ENCODE data around the gene ACAP1. TPM values are rescaled to one million over a fixed set of nuclear protein-coding genes. Genes with fewer than 3 reads are reported as not detected.

ACAP1 gene
- total RNA-seq, 1 donor from 2014 or later, result 328 TPM

DNA sequence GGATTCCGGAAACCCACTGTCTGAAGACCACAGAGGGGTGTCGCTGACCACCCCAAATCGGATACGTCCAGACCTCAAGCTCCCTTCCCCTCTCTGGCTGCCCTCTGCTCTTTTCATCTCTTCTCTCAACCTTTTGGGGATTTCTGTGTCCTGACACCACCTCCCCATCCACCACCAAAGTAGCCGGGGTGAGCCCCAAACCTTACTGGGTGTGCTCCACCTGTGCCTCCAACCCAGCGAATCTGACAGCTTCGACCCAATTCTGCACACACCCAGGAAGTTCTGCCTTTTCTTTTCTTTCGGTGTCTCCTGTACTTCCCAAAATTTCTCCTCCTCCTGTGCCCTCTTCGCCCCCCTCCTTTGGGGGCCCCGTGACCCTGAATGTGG, 16.2 kb downstream of the ACAP1 start:
- Mint-ChIP-seq H3K4me3 (peak overlapping the region; percentile 87), H3K9me3 (no peaks in the 10 kb centered on the region), H3K27me3 (no peaks in the 10 kb centered on the region), H3K4me1 (peaks cover 42% of the 10 kb centered on the region), H3K36me3 (ENCODE audit: low read depth) (peaks cover 17% of the 10 kb centered on the region), H3K27ac (peak overlapping the region; percentile 87)
- ATAC-seq (ENCODE audit: low read depth) (no peak), DNase-seq (no peak)
- ChIA-PET POLR2A (interaction anchor here (0.7 to 5.1 kb wide), 4 partner anchors 15 to 208 kb away, joined by 3 to 48 read pairs (median 4); partner anchors contain the start of genes ACAP1 and NEURL4), CTCF (interaction anchor here (0.9 to 1.8 kb wide), 4 partner anchors 16 to 208 kb away, joined by 4 to 7 read pairs (median 6); partner anchors contain the start of genes ACAP1 and NEURL4)
- TF ChIP-seq, protein P1, sequence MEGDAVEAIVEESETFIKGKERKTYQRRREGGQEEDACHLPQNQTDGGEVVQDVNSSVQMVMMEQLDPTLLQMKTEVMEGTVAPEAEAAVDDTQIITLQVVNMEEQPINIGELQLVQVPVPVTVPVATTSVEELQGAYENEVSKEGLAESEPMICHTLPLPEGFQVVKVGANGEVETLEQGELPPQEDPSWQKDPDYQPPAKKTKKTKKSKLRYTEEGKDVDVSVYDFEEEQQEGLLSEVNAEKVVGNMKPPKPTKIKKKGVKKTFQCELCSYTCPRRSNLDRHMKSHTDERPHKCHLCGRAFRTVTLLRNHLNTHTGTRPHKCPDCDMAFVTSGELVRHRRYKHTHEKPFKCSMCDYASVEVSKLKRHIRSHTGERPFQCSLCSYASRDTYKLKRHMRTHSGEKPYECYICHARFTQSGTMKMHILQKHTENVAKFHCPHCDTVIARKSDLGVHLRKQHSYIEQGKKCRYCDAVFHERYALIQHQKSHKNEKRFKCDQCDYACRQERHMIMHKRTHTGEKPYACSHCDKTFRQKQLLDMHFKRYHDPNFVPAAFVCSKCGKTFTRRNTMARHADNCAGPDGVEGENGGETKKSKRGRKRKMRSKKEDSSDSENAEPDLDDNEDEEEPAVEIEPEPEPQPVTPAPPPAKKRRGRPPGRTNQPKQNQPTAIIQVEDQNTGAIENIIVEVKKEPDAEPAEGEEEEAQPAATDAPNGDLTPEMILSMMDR (IDR thresholded peaks at IDR 0.05), result no peak
- intact Hi-C loops (cut with micrococcal nuclease), result loop anchor here (1.0 to 5.0 kb wide), 5 partner anchors 28 to 307 kb away; partner anchors contain the start of genes ACADVL, DLG4, SENP3 and TMEM256

DNA sequence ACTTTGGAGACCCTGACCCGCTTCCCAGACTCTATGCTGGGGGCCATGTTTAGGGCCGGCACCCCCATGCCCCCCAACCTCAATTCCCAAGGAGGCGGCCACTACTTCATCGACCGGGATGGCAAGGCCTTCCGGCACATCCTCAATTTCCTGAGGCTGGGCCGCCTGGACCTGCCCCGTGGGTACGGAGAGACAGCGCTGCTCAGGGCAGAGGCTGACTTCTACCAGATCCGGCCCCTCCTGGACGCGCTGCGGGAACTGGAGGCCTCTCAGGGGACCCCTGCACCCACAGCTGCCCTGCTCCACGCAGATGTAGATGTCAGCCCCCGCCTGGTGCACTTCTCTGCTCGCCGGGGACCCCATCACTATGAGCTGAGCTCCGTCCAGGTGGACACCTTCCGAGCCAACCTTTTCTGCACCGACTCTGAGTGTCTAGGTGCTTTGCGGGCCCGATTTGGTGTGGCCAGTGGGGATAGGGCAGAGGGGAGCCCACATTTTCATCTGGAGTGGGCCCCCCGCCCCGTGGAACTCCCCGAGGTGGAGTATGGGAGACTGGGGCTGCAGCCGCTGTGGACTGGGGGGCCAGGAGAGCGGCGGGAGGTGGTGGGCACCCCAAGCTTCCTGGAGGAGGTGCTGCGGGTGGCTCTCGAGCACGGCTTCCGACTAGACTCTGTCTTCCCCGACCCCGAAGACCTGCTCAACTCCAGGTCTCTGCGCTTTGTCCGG, 16.7 kb downstream of the ACAP1 start:
- CTCF ChIA-PET, result interaction anchor here (0.8 to 1.8 kb wide), 6 partner anchors 16 to 208 kb away, joined by 3 to 7 read pairs (median 4); partner anchors contain the start of genes ACAP1 and NEURL4
- no peak for DNase-seq
- no peaks in the 10 kb centered on the region for H3K9me3 Mint-ChIP-seq

GRCh38 chr17:7354262-7354843, 18.0 kb downstream of the ACAP1 start:
- intact Hi-C loops (cut with micrococcal nuclease), result loop anchor here (5.0 kb wide), 1 partner anchor 137 kb away; the partner anchor contains the start of genes ACADVL and DLG4
- TF ChIP-seq, protein P1 (IDR thresholded peaks at IDR 0.05), result no peak
- Mint-ChIP-seq H3K36me3 (ENCODE audit: low read depth) (peaks cover 2% of the 10 kb centered on the region), H3K27ac (peak overlapping the region; percentile 43), H3K9me3 (no peaks in the 10 kb centered on the region), H3K4me3 (no peak overlapping the region), H3K4me1 (peaks cover 42% of the 10 kb centered on the region), H3K27me3 (no peaks in the 10 kb centered on the region)
- CTCF ChIA-PET, result interaction anchor here (0.9 to 4.2 kb wide), 6 partner anchors 82 to 235 kb away, joined by 3 to 31 read pairs (median 7); partner anchors contain the start of gene SENP3
- DNase-seq (no peak), ATAC-seq (ENCODE audit: low read depth) (no peak)
- POLR2A ChIA-PET, result interaction anchor here (0.6 to 2.0 kb wide), 4 partner anchors 17 to 130 kb away, joined by 3 to 10 read pairs (median 7); partner anchors contain the start of genes ACAP1, FGF11, NLGN2 and POLR2A

More for the DNA sequence above, 16.7 kb downstream of the ACAP1 start:
- POLR2A ChIA-PET, result interaction anchor here (0.6 to 5.1 kb wide), 8 partner anchors 16 to 334 kb away, joined by 3 to 48 read pairs (median 4); partner anchors contain the start of genes ACAP1, NEURL4, PHF23 and POLR2A
- H3K4me3 Mint-ChIP-seq, result peak overlapping the region; percentile 87
- no peaks in the 10 kb centered on the region for H3K27me3 Mint-ChIP-seq
- H3K36me3 Mint-ChIP-seq (ENCODE audit: low read depth), result peaks cover 13% of the 10 kb centered on the region
- TF ChIP-seq, protein P1 (IDR thresholded peaks at IDR 0.05), result no peak
- no peak for ATAC-seq (ENCODE audit: low read depth)
- intact Hi-C loops (cut with micrococcal nuclease), result loop anchor here (1.0 to 5.0 kb wide), 5 partner anchors 29 to 308 kb away; partner anchors contain the start of genes ACADVL, DLG4, SENP3 and TMEM256
- peaks cover 42% of the 10 kb centered on the region for H3K4me1 Mint-ChIP-seq
- peak overlapping the region; percentile 87 for H3K27ac Mint-ChIP-seq

DNA sequence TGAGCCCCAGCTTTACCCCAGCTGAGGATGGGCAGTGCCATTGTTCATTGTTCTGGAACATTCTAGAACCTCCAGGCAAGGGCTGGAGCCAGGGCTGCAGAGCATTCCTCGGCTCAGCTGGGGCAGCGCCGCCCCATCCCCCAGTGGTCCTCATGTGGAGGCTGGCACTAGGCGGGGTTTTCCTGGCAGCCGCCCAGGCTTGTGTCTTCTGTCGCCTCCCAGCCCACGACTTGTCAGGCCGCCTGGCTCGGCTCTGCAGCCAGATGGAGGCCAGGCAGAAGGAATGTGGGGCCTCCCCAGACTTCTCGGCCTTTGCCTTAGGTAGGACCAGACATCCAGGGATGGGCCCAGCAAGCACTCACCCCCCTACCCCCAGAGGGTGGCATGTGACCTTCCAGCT, 18.7 kb downstream of the ACAP1 start, which contains the start of gene TMEM95:
Gene TMEM95 (plus strand): TSS at position 104 of the 400 bp plus-strand sequence. CDS start 49 bp downstream, at position 153.
- Mint-ChIP-seq H3K27ac (peak within 1 kb of the TSS; percentile 43), H3K4me1 (peaks cover 36% of the 10 kb centered on the region), H3K27me3 (no peaks in the 10 kb centered on the region), H3K36me3 (ENCODE audit: low read depth) (peaks cover 2% of the 10 kb centered on the region), H3K9me3 (no peaks in the 10 kb centered on the region), H3K4me3 (no peak within 1 kb of the TSS)
- POLR2A ChIA-PET, result interaction anchor here (0.6 to 2.0 kb wide), 11 partner anchors 18 to 229 kb away, joined by 3 to 12 read pairs (median 6); partner anchors contain the start of genes ACAP1, CD68, FGF11 and MPDU1
- no peak for ATAC-seq (ENCODE audit: low read depth)
- CTCF ChIA-PET, result interaction anchor here (0.9 to 4.2 kb wide), 11 partner anchors 21 to 332 kb away, joined by 3 to 31 read pairs (median 7); partner anchors contain the start of genes MPDU1, SENP3, SOX15 and TNFSF13
- no peak for DNase-seq
- intact Hi-C loops (cut with micrococcal nuclease), result no loop called here
- TF ChIP-seq, protein P1 (IDR thresholded peaks at IDR 0.05), result no peak
